NCI-H526 (cell line): ENCODE results near the gene MYADML2.
"Not testable (repeated sequence)": the region's sequence is repeated elsewhere in the genome, so short reads cannot be mapped to it uniquely, and the experiment has no call there.

ENCODE experiments used
- DNase-seq, 2 experiments: peaks; one replicate each; lab custom pipeline; 2025; lab: John Stamatoyannopoulos, UW

Gene MYADML2

GRCh38 chr17:81958633-81959342 is 11.8 kb upstream of the MYADML2 start:
- no peak for DNase-seq

- DNase-seq = no peak
These were observed 10.8 kb upstream of the MYADML2 start for GRCh38 chr17:81957691-81958432.

GRCh38 chr17:81956607-81957589 is 9.9 kb upstream of the MYADML2 start:
- no peak for DNase-seq

GRCh38 chr17:81955756-81956544 is 8.9 kb upstream of the MYADML2 start:
- DNase-seq = no peak

GRCh38 chr17:81955058-81955681 is 8.1 kb upstream of the MYADML2 start:
- no peak for DNase-seq

- no peak for DNase-seq
These were observed 7.4 kb upstream of the MYADML2 start for GRCh38 chr17:81954131-81955057.

- not testable (repeated sequence) for DNase-seq
These were observed 6.4 kb upstream of the MYADML2 start for GRCh38 chr17:81953443-81953842.

GRCh38 chr17:81952792-81953228 is 5.8 kb upstream of the MYADML2 start:
- no peak for DNase-seq

- no peak for DNase-seq
These were observed 5.0 kb upstream of the MYADML2 start for GRCh38 chr17:81951785-81952684.

GRCh38 chr17:81950501-81950900 is 3.5 kb upstream of the MYADML2 start:
- no peak for DNase-seq

GRCh38 chr17:81948635-81949378 is 1.8 kb upstream of the MYADML2 start:
- DNase-seq = no peak

GRCh38 chr17:81944858-81945257 is 2.2 kb downstream of the MYADML2 start:
- no peak for DNase-seq

- DNase-seq = no peak
These were observed 4.9 kb downstream of the MYADML2 start for GRCh38 chr17:81942167-81942553.

GRCh38 chr17:81941484-81942166 is 5.4 kb downstream of the MYADML2 start:
- no peak for DNase-seq

- DNase-seq = no peak
These were observed 6.2 kb downstream of the MYADML2 start for GRCh38 chr17:81940538-81941483.

- DNase-seq = no peak
These were observed 7.1 kb downstream of the MYADML2 start for GRCh38 chr17:81939881-81940385.
